Panc1 (cell line): ENCODE data around the gene MYMK.

Experiments
- POLR2AphosphoS5 ChIP-seq: IDR thresholded peaks from 2 replicates; pipeline ENCODE4 v1.6.1; 2012; ENCODE audit warnings: mild to moderate bottlenecking, low read depth, low read length, moderate library complexity
- TF ChIP-seq, protein P1 (sequence below): fragments of 450-650 bp; IDR thresholded peaks from 2 replicates; pipeline ENCODE4 v1.5.1; 2017; ENCODE audit warnings: mild to moderate bottlenecking

DNA sequence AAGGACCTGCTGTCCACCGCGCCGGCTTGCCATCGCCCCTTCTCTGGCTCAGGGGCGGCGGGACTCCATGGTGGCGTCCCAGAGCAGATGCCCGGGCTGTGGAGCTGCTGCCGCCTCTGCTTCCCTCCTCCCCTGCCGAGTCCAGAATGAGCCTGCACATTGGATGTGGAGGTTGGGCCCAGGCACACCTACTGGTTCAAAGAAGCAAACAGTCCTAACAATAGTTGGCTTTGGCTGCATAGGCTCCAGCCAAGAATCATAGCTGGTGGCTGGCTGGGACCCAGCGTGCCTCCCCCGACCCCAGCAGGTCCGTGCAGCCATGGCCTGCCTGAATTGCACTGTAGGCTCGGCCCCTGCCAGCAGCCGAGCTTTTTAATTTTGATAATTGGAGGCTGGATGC, 35.6 kb upstream of the MYMK start:
- TF ChIP-seq, protein P1, sequence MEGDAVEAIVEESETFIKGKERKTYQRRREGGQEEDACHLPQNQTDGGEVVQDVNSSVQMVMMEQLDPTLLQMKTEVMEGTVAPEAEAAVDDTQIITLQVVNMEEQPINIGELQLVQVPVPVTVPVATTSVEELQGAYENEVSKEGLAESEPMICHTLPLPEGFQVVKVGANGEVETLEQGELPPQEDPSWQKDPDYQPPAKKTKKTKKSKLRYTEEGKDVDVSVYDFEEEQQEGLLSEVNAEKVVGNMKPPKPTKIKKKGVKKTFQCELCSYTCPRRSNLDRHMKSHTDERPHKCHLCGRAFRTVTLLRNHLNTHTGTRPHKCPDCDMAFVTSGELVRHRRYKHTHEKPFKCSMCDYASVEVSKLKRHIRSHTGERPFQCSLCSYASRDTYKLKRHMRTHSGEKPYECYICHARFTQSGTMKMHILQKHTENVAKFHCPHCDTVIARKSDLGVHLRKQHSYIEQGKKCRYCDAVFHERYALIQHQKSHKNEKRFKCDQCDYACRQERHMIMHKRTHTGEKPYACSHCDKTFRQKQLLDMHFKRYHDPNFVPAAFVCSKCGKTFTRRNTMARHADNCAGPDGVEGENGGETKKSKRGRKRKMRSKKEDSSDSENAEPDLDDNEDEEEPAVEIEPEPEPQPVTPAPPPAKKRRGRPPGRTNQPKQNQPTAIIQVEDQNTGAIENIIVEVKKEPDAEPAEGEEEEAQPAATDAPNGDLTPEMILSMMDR: no peak
- no peak for TF ChIP-seq POLR2AphosphoS5
